Nephron progenitor cell (in vitro differentiated cells): ENCODE measurements around the gene GMCL2.

Experiments
- DNase-seq: peaks from one replicate; pipeline ENCODE4 v3.0.0; 2021
- H3K27ac Mint-ChIP-seq: 2 replicates; pipeline ENCODE4 v1.8.0; 2021; ENCODE audit warnings: mild to moderate bottlenecking, moderate library complexity, mixed read lengths
- H3K27me3 Mint-ChIP-seq: 2 replicates; pipeline ENCODE4 v1.8.0; 2021; ENCODE audit warnings: mild to moderate bottlenecking, low read depth, mixed read lengths; ENCODE audit not compliant: poor library complexity
- H3K36me3 Mint-ChIP-seq: 2 replicates; pipeline ENCODE4 v1.8.0; 2021; ENCODE audit warnings: low read depth, mixed read lengths
- H3K4me1 Mint-ChIP-seq: 2 replicates; pipeline ENCODE4 v1.8.0; 2021; ENCODE audit warnings: mixed read lengths
- H3K4me3 Mint-ChIP-seq: 2 replicates; pipeline ENCODE4 v1.8.0; 2021; ENCODE audit warnings: mild to moderate bottlenecking, moderate library complexity, mixed read lengths
- H3K9me3 Mint-ChIP-seq: 2 replicates; pipeline ENCODE4 v1.8.0; 2021; ENCODE audit warnings: mild to moderate bottlenecking, moderate library complexity, mixed read lengths
- CTCF ChIP-seq: fragments of 200-600 bp; sonication (generic); IDR thresholded peaks from 2 replicates; pipeline ENCODE4 v1.5.0; 2021; ENCODE audit warnings: antibody characterized with exemption

GMCL2 gene

GRCh38 chr5:178207183-178207916, 20.2 kb upstream of the GMCL2 start:
- Mint-ChIP-seq H3K4me1 (peaks cover 30% of the 10 kb centered on the region), H3K9me3 (no peaks in the 10 kb centered on the region), H3K36me3 (peaks cover 67% of the 10 kb centered on the region), H3K27ac (peak overlapping the region; percentile 94), H3K27me3 (peaks cover 3% of the 10 kb centered on the region), H3K4me3 (peak overlapping the region; percentile 86)
- DNase-seq: no peak
- no peak for TF ChIP-seq CTCF

GRCh38 chr5:178206166-178207101, 19.3 kb upstream of the GMCL2 start:
- H3K36me3 Mint-ChIP-seq: peaks cover 61% of the 10 kb centered on the region

DNA sequence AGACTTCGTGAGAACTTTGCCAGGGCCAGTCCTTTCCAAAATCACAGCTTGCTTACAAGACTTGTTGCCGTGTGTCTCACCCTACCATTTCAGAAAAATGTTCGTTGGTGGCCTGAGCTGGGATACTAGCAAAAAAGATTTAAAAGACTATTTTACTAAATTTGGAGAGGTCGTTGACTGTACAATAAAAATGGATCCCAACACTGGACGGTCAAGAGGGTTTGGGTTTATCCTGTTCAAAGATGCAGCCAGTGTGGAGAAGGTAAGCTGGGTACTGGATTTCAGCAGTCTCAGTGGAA, 18.5 kb upstream of the GMCL2 start:
- no peak for TF ChIP-seq CTCF
- Mint-ChIP-seq H3K4me1 (peaks cover 36% of the 10 kb centered on the region), H3K9me3 (no peaks in the 10 kb centered on the region), H3K27me3 (peaks cover 3% of the 10 kb centered on the region), H3K36me3 (peaks cover 54% of the 10 kb centered on the region), H3K4me3 (peak overlapping the region; percentile 86), H3K27ac (peak overlapping the region; percentile 89)
- DNase-seq: no peak

More at GRCh38 chr5:178206166-178207101, 19.3 kb upstream of the GMCL2 start:
- TF ChIP-seq CTCF: no peak
- H3K4me3 Mint-ChIP-seq: peak overlapping the region; percentile 86
- H3K9me3 Mint-ChIP-seq: no peaks in the 10 kb centered on the region
- H3K27me3 Mint-ChIP-seq: peaks cover 3% of the 10 kb centered on the region
- DNase-seq: no peak
- H3K4me1 Mint-ChIP-seq: peaks cover 36% of the 10 kb centered on the region
- peak overlapping the region; percentile 89 for H3K27ac Mint-ChIP-seq

GRCh38 chr5:178204935-178205748, 18.0 kb upstream of the GMCL2 start:
- Mint-ChIP-seq H3K27me3 (peaks cover 3% of the 10 kb centered on the region), H3K9me3 (no peaks in the 10 kb centered on the region), H3K36me3 (peaks cover 48% of the 10 kb centered on the region), H3K4me1 (peaks cover 36% of the 10 kb centered on the region), H3K4me3 (peak overlapping the region; percentile 96), H3K27ac (peak overlapping the region; percentile 89)
- DNase-seq: peak; percentile 73
- no peak for TF ChIP-seq CTCF

GRCh38 chr5:178204182-178204934, 17.2 kb upstream of the GMCL2 start, which contains the start of gene HNRNPAB:
TSS of gene HNRNPAB (plus strand) at chr5:178204533. CDS start at chr5:178204838, 305 bp downstream.
- peaks cover 3% of the 10 kb centered on the region for H3K27me3 Mint-ChIP-seq
- peaks cover 36% of the 10 kb centered on the region for H3K4me1 Mint-ChIP-seq
- H3K4me3 Mint-ChIP-seq: peak within 1 kb of the TSS; percentile 96
- H3K9me3 Mint-ChIP-seq: no peaks in the 10 kb centered on the region
- peak; percentile 95 for DNase-seq
- TF ChIP-seq CTCF: no peak
- peak within 1 kb of the TSS; percentile 98 for H3K27ac Mint-ChIP-seq
- peaks cover 41% of the 10 kb centered on the region for H3K36me3 Mint-ChIP-seq
